HG03095 (cell line): Measurements from ENCODE around the gene MATCAP1.

Experiments used
- ATAC-seq: cut with Tn5 transposase; IDR thresholded peaks from one replicate; pipeline ENCODE4 v1.9.1; 2021; ENCODE audit warnings: moderate library complexity; ENCODE audit not compliant: unreplicated experiment

The MATCAP1 gene

GRCh38 chr16:67208154-67208896 is 24.6 kb upstream of the MATCAP1 start:
- no peak for ATAC-seq

GRCh38 chr16:67207249-67208091 is 23.7 kb upstream of the MATCAP1 start:
- no peak for ATAC-seq

- ATAC-seq, result no peak
These were observed 23.1 kb upstream of the MATCAP1 start for GRCh38 chr16:67206838-67207248.

- no peak for ATAC-seq
These were observed 22.5 kb upstream of the MATCAP1 start for GRCh38 chr16:67206129-67206837.

GRCh38 chr16:67204076-67204475 is 20.3 kb upstream of the MATCAP1 start:
- no peak for ATAC-seq

- ATAC-seq, result no peak
These were observed 19.3 kb upstream of the MATCAP1 start for GRCh38 chr16:67202956-67203493.

- no peak for ATAC-seq
These were observed 18.7 kb upstream of the MATCAP1 start for GRCh38 chr16:67202426-67202825.

- no peak for ATAC-seq
These were observed 17.9 kb upstream of the MATCAP1 start for GRCh38 chr16:67201411-67202345.

GRCh38 chr16:67200491-67200890 is 16.7 kb upstream of the MATCAP1 start:
- ATAC-seq, result no peak

GRCh38 chr16:67199808-67200198 is 16.0 kb upstream of the MATCAP1 start:
- no peak for ATAC-seq

- ATAC-seq, result no peak
These were observed 15.4 kb upstream of the MATCAP1 start, which contains the start of gene ELMO3 for GRCh38 chr16:67199011-67199807. Gene ELMO3, plus strand, starts transcription at chr16:67199131. Its CDS starts 196 bp downstream, at chr16:67199327.

- no peak for ATAC-seq
These were observed 14.5 kb upstream of the MATCAP1 start for GRCh38 chr16:67198238-67198734.

GRCh38 chr16:67197704-67198103 is 13.9 kb upstream of the MATCAP1 start:
- no peak for ATAC-seq

GRCh38 chr16:67196881-67197280 is 13.1 kb upstream of the MATCAP1 start:
- no peak for ATAC-seq

GRCh38 chr16:67195676-67196075 is 11.9 kb upstream of the MATCAP1 start:
- no peak for ATAC-seq

- ATAC-seq, result no peak
These were observed 10.5 kb upstream of the MATCAP1 start for GRCh38 chr16:67194260-67194659.

- no peak for ATAC-seq
These were observed 9.8 kb upstream of the MATCAP1 start for GRCh38 chr16:67193536-67193935.

GRCh38 chr16:67192781-67193361 is 9.1 kb upstream of the MATCAP1 start:
- ATAC-seq, result no peak
